GM12875 (cell line): ENCODE results near the gene SBK3.
"Not testable (repeated sequence)": the region's sequence is repeated elsewhere in the genome, so short reads cannot be mapped to it uniquely, and the experiment has no call there.

Experiments
- H3K4me3 ChIP-seq: one replicate; pipeline ENCODE4 v1.5.1; 2011; ENCODE audit warnings: low read depth, low read length, control low read depth
- CTCF ChIP-seq: IDR thresholded peaks from 2 replicates; pipeline ENCODE4 v1.5.1; 2011; ENCODE audit warnings: low read depth, mild to moderate bottlenecking, control low read depth, inconsistent platforms, low read length, moderate library complexity, borderline replicate concordance; ENCODE audit not compliant: insufficient read depth

The SBK3 gene

GRCh38 chr19:55535173-55535964 is 10.0 kb downstream of the SBK3 start:
- H3K4me3 ChIP-seq, result no peak overlapping the region
- TF ChIP-seq CTCF, result no peak

GRCh38 chr19:55534280-55534679 is 11.1 kb downstream of the SBK3 start:
- not testable (repeated sequence) for H3K4me3 ChIP-seq

GRCh38 chr19:55530996-55531395 is 14.3 kb downstream of the SBK3 start:
- no peak for TF ChIP-seq CTCF
- no peak overlapping the region for H3K4me3 ChIP-seq

- TF ChIP-seq CTCF, result no peak
Observed at GRCh38 chr19:55529636-55530234, 15.6 kb downstream of the SBK3 start.

GRCh38 chr19:55528030-55528803 is 17.1 kb downstream of the SBK3 start:
- H3K4me3 ChIP-seq, result no peak overlapping the region
- no peak for TF ChIP-seq CTCF

More at GRCh38 chr19:55529636-55530234, 15.6 kb downstream of the SBK3 start:
- H3K4me3 ChIP-seq, result no peak overlapping the region

GRCh38 chr19:55527197-55528029 is 17.9 kb downstream of the SBK3 start:
- no peak for TF ChIP-seq CTCF
- no peak overlapping the region for H3K4me3 ChIP-seq
